Right forelimb (tissue), 1 donor: Measurements from ENCODE around the gene GRAMD2B.
A peak's percentile ranks its signal among the peaks of the same experiment; 100 is the strongest.
"Not testable (repeated sequence)": the region's sequence is repeated elsewhere in the genome, so short reads cannot be mapped to it uniquely, and the experiment has no call there.

Experiments used
- DNase-seq: peaks from one replicate; pipeline ENCODE4 v3.0.0-alpha.2; 2018

Gene GRAMD2B, protein sequence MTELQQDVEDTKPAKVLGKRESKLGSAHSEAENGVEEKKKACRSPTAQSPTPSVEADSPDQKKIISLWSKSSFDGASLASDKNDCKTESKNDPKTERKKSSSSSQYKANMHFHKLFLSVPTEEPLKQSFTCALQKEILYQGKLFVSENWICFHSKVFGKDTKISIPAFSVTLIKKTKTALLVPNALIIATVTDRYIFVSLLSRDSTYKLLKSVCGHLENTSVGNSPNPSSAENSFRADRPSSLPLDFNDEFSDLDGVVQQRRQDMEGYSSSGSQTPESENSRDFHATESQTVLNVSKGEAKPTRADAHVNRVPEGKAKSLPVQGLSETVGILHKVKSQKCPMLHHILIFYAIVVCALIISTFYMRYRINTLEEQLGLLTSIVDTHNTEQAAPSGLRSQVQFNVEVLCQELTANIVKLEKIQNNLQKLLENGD

DNA sequence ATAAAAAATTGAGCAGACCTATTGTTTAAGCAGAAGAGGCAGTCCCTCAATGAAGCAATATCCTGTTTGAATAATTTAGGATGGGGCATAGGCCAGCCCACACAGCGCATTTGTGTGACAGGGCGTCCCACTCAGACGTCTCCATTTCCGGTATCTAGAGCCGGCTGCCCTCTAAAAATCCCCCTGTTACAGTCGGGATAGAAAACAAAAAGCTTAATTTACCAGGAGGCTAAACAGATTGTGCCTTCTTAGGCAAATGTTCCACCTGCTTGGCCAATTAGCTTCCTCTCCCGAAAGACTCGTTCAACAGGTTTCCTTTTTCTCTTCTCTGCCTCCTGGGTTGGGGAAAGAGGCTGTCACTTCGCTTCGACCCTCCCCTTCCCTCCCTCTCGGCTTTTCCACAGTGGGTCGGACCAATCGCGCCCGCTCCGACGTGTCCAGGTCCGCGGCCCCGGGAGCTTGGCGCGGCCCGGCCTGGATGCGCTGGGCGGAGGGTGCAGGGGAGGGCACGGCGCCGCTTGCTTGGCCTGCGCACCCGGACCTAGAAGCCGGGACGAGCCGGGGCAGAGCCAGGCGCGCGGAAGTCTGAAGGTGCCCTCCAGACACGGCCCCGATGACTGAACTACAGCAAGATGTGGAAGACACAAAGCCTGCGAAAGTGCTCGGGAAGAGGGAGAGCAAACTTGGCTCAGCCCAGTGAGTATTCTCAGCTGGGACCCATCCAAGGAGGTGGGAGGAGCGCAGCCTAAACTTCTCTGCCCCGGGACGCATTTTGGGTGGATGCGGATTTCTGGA, at the start of gene GRAMD2B:
Gene GRAMD2B (plus strand): TSS at position 416 of the 795 bp plus-strand sequence. CDS start 198 bp downstream, at position 614.
- peak; percentile 87 for DNase-seq

DNA sequence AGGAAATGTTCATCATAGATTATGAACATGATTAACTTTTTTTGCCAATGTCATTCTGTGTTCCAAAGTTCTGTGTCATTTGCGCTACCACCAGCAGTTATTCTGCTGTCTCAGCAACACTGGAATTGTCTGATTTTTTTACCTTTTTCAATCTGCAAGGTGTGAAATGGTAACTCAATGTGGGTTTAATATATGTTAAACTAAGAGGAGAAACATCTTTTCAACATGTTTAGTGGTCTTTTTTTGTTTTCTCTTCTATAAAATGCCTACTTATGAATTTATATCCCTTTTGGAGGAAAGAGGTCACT, 49.1 kb upstream of the GRAMD2B start:
- DNase-seq: no peak

DNA sequence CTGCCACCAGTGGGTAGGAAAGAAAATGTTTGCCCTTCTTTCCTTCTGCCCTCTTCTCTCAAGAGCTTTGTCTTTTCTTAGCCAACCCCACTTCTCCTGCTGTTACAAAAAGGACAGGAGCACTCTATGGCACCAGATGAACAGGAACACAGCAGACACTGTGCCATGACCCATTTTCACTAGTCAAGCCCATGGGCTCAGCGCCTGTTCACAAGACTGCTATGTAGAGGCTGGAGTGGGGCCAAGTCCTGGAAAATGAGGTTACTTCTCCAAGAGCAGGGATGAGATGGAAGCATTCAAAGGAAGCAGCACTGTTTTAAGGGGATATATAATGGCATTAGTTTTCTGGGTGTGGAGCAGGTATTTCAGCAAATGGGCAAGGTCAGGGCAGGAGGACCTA, 46.8 kb upstream of the GRAMD2B start:
- DNase-seq: no peak

DNA sequence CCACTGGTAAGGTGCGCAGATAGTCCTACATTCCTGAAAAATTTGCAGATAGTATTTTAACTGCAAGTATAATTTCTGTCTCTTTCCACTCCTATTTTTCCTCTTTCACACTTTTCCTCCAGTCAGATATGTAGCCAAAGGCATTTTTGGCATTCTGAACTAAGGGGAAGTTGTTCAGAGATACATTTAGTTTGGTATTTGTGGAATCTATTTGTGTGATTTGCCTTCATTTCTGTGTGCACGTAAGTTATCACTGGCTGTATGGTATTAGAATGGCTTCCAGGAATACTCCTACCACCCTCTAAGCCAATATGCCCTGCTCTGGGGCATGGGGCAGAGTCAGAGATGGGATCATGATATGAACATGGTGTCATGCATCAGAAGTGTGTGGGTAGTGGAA, 45.8 kb upstream of the GRAMD2B start:
- DNase-seq: no peak

DNA sequence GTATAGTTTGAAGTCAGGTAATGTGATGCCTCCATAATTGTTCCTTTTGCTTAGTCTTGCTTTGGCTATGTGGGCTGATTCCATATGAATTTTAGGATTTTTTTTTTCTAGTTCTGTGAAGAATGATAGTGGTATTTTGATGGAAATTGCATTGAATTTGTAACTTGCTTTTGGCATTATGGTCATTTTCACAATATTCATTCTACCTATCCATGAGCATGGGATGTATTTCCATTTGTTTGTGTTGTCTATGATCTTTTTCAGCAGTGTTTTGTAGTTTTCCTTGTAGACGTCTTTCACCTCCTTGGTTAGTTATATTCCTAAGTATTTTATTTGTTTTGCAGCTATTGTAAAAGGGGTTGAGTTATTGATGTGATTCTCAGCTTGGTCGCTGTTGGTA, 42.9 kb upstream of the GRAMD2B start:
- not testable (repeated sequence) for DNase-seq

DNA sequence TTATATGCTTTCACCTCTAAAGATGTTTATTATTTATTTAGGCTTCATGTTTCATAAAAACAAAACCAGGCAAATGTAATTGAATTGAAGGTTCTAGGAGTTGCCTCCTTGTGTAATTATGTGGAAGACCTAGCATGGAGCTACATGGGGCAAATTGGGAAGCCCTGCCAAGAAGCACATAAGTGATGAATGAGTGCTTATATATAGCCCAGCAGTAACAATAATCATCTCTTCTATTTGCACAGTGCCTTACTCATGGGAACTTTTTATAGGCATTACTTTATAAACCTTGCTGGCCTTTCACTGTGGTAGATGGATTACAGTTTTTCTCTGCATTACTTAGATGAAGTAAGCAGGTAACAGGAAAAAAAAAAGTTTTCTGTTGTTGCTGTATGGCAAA, 40.0 kb upstream of the GRAMD2B start:
- no peak for DNase-seq

DNA sequence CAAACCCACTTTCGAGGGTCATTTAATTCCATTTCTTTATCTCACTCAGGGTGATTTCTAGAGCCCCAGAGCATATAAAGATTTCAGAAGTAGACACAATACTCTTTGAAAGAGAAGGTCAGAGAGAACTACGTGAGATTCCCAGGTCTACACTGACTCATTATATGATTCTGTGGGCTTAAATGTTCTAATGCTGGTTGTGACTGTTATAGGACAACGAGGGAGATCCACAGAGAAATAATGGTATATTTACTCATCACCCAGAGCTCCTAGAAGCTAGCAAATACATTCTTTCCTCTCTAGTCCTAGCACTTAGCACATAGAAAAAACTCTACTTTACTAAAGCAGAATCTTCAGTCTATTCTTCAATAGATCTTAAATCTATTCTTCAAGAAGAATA, 39.4 kb upstream of the GRAMD2B start:
- DNase-seq: no peak

DNA sequence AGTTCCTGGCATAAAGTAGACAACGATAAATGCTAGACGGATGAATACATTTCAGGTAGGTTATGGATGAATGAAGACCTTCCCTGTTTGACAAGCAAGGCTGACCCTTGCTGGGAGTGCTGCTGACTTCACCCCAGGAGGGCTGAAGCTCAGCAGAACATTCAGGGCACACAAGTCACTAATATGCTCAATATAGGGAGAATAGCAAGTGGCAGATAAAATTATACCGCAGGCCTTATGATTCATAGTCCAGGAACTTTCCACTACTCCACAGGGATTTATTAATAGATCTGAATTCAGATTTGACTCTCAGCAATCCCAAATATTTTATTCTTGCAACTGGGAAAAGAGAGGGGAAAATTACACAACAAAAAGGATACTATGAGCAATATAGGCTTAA, 38.2 kb upstream of the GRAMD2B start:
- DNase-seq: no peak

DNA sequence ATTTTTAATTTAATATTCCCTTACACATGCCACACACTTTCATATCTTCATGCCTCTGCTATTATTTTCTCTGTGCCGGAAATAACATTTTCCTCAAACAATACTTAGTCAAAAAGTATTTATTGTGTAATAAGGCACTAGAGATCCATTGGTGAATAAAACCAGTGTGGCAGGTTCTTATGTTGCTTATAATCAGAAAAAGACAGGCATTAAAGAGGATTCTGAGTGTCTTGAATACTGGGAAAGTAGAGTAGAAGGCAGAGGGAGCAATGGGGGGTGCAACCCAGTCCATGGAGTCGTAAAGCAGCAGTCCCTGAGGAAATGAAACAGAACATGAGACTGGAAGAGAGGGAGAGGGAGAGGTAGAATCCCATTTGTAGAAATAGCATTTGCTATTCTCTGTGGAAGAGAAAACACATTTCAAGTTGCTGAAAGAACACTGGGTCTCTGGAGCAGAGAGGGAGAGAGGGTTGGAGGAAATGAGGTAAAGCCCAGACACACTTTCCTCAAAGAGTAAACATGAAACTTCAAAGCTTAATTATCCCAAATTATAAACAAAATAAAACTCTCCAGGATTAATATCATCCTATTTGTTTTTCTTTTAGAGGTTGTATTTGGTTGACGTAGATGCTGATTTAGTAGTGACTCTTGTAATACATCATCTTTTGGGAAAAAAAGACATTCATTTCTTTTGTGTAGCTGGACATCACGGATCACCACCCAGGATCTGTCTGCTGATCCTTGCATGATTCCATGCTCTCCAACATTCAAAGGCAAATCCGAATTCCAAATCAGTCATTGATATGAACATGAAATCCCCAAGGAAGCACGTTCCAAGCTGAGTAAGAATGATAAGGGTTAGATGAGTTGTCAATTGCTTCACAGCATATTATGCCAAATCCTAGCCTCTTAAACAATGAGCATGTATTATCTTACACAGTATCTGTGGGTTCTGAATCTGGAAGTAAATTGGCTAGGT, 37.4 kb upstream of the GRAMD2B start:
- no peak for DNase-seq

DNA sequence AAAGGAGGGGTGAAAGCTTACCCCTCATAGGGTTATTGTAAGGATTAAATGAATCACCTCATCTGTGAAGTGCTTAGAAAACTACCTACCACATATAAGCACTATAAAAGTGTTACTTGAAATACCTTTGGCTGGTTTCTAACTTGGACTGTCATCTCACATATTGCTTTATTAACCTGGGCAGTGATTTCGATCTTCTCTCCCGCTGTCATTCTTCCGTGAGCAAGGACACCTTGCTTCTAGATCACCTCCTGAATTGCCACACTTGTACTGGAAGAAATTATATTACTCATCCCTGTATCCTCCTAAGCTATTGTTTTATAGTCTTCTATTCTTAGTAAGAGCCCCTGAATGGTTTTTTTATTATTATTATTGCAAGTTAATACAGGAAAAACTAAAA, 34.0 kb upstream of the GRAMD2B start:
- DNase-seq: no peak

DNA sequence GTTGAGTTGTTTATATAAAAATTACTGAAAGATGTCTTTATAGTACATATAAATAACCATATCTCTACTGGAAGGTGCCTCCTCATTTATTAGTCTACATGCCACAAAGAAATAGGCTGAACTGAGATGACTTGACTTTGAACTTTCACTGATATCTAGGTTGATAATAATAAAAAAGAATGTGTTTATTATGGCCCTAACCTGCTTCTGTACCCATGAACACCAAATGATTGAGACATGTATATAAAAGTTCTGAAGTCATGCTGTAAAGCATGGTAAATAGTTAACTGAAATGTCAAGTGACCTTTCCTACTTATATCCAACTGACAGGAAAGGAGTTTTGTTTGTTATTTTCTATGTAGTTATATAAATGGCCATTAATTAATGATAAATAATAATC, 33.2 kb upstream of the GRAMD2B start:
- no peak for DNase-seq

DNA sequence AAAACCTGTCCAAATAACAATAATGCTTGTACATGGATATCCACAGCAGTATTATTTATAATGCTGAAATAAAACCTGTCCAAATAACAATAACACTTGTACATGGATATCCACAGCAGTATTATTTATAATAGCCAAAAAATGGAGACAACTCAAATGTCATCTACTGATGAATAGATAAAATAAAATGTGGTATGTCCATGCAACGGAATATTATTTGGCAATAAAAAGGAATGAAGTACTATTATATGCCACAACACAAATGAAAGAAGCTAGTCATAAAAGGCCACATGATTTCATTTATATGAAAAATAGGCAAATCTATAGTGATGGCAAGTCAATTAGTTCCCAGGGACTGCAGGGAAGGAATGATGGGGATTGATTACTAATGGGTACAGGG, 31.8 kb upstream of the GRAMD2B start:
- DNase-seq: no peak

DNA sequence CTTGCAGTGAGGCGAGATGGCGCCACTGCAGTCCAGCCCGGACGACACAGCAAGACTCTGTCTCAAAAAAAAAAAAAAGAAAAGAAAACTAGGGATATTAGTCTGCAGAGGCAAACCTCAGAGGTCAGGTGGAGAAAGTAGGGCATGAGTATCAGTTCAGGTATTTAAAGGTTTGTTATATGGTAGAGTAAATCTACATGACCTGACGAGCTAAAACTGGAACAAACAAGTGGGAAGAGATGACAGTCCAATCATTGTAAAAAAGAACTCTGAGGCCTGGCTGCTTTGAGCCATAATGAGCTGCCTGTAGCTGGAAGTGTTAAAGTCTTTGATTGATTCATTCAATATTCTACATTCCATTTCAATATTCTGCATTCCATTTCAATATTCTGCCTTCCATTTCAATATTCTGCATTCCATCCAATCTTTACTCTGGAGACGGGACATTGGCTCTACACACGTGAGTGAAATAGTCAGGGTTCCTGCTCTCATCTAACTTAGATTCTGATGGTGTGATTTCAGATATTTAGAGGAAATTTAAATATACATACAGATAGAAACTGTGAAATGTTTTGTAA, 28.9 kb upstream of the GRAMD2B start:
- no peak for DNase-seq

DNA sequence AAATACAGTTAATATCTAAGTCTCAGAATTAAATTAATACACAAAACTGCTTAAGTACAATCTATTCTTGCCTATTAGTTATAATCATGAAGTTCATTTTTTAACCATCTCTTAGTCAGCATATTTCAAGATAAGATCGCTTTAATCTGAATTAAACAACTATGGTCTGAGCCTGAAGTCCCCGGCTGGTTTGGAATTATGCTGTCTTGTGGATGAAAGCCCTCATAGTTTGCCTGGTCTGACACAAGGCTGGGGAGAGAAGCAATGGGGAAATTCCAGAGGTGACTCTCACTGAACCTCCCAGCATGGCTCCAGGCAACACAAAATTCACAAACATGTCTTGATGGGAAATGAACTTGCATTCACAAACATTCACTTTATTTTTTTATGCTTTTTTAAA, 28.0 kb upstream of the GRAMD2B start:
- no peak for DNase-seq

DNA sequence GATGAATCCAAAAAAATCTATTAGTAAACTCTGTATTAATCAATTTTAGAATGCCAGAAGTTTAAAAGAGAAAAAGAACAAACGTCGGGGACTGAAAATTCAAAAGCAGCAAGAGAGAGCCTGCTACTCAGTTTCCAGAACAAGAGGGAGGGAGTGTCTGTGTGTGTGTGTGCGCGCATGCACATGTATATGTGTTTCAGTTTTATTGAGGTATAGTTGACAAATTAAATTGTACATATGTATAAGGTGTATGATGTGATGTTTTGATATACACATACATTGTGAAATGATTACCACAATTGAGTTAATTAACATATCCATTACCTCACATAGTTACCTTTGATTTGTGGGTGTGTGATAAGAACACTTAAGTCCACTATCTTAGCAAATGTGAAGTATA, 27.6 kb upstream of the GRAMD2B start:
- no peak for DNase-seq

DNA sequence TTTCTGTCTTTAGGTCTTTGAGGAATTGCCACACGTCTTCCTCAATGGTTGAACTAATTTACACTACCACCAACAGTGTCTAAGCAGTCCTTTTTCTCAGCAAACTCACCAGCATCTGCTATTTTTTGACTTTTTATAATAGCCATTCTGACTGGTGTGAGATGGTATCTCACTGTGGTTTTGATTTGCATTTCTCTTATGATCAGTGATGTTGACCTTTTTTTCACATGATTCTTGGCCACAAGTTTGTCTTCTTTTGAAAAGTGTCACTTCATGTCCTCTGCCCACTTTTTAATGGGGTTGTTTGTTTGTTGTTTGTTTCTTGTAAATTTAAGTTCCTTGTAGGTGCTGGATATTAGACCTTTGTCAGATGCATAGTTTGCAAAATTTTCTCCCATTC, 26.5 kb upstream of the GRAMD2B start:
- not testable (repeated sequence) for DNase-seq

DNA sequence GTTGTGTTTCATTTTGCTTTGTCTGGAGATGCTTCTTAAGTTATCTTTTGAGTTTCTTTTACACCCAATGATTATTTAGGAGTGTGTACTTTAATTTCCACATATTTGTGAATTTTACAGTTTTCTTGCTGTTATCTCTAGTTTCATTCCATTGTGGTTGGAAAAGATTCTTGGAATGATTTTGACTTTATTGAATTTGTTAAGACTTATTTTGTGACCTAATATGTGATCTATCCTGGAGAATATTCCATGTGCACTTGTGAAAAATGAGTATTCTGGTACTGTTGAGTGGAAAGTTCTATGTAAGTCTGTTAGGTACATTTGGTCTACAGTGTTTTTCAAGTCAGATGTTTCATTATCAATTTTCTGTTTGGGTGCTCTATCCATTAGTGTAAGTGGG, 24.4 kb upstream of the GRAMD2B start:
- no peak for DNase-seq

DNA sequence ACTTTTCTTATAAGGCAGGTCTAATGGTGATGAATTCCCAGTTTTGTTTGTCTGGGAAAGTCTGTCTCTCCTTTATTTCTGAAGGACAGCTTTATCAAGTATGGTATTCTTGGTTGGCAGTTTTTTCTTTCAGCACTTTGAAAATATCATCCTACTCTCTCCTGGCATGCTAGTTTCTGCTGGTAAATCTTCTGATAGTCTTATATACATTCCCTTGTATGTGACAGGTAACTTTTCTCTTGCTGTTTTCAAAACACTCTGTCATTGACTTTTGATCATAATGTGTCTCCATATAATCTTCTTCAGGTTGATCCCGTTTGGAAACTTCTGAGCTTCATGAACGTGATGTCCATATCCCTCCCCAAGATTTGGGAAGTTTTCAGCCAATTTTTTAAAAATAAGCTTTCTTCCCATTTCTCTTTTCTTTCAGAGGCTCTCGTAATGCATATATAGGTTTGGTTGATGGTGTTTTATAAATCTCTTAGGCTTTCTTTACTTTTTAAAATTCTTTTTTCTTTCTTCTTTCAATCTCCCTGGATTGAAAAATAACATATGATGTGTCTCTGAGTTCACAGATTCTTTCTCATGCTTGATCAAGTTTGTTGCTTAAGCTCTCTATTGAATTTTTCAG, 22.5 kb upstream of the GRAMD2B start:
- DNase-seq: no peak

DNA sequence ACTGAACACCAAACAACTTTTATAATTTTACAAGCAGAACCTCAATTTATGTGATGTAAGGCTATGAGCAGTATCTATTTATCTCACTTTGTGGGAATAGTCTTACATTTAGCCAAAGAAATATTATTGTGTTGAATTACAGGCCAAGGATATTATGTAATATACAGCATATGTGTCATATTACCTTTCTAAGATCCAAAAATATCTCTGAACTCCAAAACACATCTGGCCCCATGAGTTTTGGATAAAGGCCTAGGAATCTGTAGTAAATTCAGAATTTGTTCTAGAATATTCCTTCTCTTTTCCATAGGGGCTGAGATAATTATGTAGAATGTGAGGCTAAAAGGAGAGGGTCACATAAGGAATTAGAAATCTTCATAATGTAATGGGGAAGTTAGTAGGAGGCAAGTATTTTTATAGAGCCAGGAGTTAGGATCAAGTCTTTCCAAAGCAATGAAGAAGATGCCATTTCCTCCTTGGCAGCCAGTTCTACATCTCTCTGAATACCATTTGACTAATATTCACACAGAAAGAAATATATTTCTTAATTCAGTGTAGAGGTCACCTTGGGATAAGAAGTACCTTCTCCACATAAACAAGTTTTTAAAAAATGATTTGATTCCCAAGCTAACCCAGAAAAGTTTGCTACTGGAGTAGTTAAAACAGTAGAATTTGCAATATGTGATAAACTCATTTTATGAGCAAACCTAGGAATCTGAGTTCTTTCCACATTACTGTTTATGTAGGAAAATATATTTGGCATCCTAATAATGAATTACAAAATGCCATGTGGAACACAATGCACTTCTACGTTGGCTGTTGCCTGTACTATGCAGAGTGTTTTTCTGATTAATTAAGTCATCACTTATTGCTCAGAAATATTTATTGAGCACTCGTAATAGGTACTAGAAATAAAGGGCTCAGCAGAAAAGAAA, 20.3 kb upstream of the GRAMD2B start:
- no peak for DNase-seq

DNA sequence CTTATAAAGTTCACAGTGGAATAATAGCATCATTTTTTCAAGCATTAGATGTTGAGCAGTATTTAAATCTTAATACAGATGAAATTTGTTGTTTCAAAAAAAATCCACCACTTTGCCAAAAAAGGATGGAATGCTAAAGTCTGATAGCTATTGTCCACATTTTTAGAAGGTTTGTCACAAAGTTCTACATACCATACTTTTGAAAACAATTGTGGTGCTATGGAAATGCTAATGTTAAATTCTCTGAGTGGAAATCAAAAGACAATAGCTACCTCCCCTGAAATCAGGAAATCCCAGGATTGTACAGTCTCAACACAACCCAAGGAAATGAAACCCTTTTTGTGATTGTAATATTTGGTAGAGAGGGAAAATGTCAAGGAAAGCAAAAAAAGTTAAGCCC, 19.3 kb upstream of the GRAMD2B start:
- no peak for DNase-seq

DNA sequence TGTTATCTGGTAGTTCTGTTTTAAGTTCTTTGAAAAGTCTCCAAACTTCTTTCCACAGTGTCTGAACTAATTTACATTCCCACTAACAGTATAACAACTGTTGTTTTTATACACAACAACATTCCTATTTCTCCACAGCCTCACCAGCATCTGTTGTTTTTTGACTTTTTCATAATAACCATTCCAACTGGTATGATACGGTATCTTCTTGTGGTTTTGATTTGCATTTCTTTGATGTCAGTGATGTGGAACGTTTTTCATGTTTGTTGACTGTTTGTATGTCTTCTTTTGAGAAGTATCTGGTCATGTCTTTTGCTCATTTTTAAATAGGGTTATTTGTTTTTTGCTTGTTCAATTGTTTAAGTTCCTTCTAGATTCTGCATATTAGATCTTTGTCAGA, 12.6 kb upstream of the GRAMD2B start:
- no peak for DNase-seq
